ENCODE results near the gene NHS.

Gene NHS

DNA sequence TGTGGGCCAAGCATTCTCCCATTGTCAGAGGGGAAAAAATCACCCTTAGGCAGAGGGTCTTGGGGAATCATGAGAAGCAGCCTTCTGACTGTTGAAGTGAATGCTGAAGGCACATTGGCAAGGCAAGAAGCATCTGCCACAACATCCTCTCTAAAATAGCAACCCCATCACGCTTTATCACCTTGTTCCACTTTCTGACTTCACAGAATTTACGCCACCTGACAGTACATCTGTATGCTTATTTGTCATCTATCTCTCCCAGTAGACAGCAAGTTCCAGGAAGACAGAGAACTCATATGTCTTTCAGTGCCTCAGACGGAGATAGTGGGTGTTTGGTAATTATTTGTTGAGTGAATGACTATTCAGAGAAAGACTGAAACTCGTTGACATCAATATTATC is 293.9 kb downstream of the NHS start:
- Histone ChIP-seq H3K4me3 (ENCODE audit: low read depth, low read length) (no peak overlapping the region), H3K4me1 (no peaks in the 10 kb centered on the region), H3K27me3 (no peaks in the 10 kb centered on the region), H3K9me3 (no peaks in the 10 kb centered on the region), H3K36me3 (no peaks in the 10 kb centered on the region)
- TF ChIP-seq, protein P1, sequence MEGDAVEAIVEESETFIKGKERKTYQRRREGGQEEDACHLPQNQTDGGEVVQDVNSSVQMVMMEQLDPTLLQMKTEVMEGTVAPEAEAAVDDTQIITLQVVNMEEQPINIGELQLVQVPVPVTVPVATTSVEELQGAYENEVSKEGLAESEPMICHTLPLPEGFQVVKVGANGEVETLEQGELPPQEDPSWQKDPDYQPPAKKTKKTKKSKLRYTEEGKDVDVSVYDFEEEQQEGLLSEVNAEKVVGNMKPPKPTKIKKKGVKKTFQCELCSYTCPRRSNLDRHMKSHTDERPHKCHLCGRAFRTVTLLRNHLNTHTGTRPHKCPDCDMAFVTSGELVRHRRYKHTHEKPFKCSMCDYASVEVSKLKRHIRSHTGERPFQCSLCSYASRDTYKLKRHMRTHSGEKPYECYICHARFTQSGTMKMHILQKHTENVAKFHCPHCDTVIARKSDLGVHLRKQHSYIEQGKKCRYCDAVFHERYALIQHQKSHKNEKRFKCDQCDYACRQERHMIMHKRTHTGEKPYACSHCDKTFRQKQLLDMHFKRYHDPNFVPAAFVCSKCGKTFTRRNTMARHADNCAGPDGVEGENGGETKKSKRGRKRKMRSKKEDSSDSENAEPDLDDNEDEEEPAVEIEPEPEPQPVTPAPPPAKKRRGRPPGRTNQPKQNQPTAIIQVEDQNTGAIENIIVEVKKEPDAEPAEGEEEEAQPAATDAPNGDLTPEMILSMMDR (IDR thresholded peaks at IDR 0.05; ENCODE audit: low read depth, low read length) = no peak
- DNase-seq = no peak

DNA sequence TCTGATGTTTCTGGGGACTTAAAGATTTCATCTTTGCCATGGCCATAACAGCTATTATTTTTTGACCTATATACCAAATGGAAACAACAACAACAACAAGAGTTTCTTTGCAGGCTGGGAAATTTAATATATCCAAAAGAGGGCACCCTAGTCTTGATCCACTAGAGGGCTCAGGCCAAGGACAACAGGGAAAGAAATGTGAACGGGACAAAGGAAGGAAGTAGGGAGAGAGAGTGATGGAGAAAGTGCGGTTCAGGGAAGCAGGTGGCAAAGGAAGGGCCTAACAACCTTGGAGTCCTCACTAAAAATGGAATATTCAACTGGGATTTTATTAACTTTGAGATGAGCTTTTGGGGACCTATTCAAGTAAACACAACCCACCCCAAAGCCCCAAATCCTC is 294.5 kb downstream of the NHS start:
- Histone ChIP-seq H3K4me1 (no peaks in the 10 kb centered on the region), H3K36me3 (no peaks in the 10 kb centered on the region), H3K27me3 (no peaks in the 10 kb centered on the region), H3K9me3 (no peaks in the 10 kb centered on the region), H3K4me3 (ENCODE audit: low read depth, low read length) (no peak overlapping the region)
- TF ChIP-seq, protein P1 (IDR thresholded peaks at IDR 0.05; ENCODE audit: low read depth, low read length) = no peak
- DNase-seq = no peak

DNA sequence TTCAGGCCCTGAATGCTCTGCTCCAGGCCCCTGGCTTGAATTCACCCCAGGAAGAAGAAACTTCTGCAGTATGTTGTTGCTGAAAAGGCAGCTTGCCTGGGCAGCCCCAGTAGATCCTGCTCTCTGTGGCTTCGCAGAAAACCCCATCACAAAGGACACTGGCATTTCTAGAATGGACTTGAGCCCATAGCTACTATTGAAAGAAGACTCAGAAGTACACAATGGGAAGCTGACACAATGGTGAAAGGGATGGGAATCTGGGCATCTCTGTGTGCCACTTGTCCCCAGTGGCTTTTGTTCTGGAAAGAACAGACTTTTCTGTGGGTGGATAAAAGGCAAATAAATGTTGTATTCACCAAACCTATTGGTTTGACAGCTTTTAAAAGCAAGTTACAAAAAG is 294.9 kb downstream of the NHS start:
- H3K27me3 ChIP-seq = no peaks in the 10 kb centered on the region
- H3K4me3 ChIP-seq (ENCODE audit: low read depth, low read length) = no peak overlapping the region
- TF ChIP-seq, protein P1 (IDR thresholded peaks at IDR 0.05; ENCODE audit: low read depth, low read length) = no peak
- H3K36me3 ChIP-seq = no peaks in the 10 kb centered on the region
- no peak for DNase-seq
- no peaks in the 10 kb centered on the region for H3K4me1 ChIP-seq
- no peaks in the 10 kb centered on the region for H3K9me3 ChIP-seq

DNA sequence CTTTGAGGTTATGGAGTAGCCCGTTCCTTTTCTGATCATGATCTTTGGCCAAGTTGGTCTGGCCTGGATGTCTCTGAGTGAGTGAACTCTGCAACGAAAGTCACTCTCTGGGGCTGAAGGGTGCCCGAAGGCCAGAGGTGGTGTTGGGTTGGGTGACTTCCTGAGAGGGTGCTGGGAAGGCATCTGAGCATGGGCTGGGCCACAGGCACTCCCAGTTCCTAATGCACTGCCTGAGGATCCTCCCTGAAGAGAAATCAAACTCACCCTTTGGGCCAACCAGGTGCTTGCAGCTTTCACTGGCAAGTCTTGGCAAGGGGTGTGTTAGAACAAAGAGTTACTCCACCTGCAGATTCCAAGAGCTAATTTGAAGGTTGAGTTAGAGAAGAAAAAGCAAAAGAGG is 295.9 kb downstream of the NHS start:
- TF ChIP-seq, protein P1 (IDR thresholded peaks at IDR 0.05; ENCODE audit: low read depth, low read length) = no peak
- no peaks in the 10 kb centered on the region for H3K4me1 ChIP-seq
- no peak for DNase-seq
- H3K27me3 ChIP-seq = no peaks in the 10 kb centered on the region
- no peak overlapping the region for H3K4me3 ChIP-seq (ENCODE audit: low read depth, low read length)
- H3K36me3 ChIP-seq = no peaks in the 10 kb centered on the region
- no peaks in the 10 kb centered on the region for H3K9me3 ChIP-seq

DNA sequence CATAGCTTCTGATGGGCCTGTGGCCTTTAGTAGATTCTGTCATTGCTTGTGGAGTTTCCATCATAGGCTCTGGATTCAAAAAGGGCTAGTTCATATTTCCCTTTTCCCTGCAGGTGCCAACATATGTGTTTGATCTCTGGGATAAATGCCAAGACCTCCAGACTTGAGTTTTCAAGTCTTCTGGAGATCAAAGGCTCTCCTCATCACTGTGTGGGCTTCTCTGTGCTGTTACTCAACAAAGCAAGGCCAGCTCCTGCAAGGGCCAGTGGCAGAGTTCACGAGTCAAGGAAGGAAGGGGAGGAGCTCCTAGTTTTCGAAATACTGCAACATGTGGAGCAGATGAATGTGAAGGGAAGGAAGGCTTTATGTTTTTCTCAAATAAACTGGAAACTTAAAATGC is 299.6 kb downstream of the NHS start:
- Histone ChIP-seq H3K4me3 (ENCODE audit: low read depth, low read length) (no peak overlapping the region), H3K27me3 (no peaks in the 10 kb centered on the region), H3K36me3 (no peaks in the 10 kb centered on the region), H3K9me3 (no peaks in the 10 kb centered on the region), H3K4me1 (no peaks in the 10 kb centered on the region)
- TF ChIP-seq, protein P1 (IDR thresholded peaks at IDR 0.05; ENCODE audit: low read depth, low read length) = no peak
- no peak for DNase-seq

DNA sequence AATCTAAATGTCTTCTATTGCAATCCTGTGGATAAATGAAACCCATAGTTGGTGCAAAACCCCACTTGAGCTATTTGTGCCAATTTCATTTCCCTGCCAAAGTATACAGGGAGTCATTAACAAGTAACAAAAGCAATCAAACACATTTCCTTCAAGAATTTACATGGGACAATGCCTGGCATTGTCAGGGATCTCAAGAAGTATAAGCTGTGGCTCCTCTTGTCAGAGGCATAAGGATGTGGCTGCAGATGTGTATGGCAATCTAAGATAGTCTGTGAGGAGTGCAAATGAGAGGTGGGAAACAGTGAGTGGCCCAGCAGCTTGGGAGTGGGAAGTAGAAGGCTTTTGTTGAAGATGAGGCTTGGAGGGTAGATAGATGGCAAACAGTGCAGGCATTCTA is 304.3 kb downstream of the NHS start:
- no peaks in the 10 kb centered on the region for H3K9me3 ChIP-seq
- TF ChIP-seq, protein P1 (IDR thresholded peaks at IDR 0.05; ENCODE audit: low read depth, low read length) = no peak

More for the DNA sequence above, 304.3 kb downstream of the NHS start:
- Histone ChIP-seq H3K27me3 (no peaks in the 10 kb centered on the region), H3K4me1 (no peaks in the 10 kb centered on the region), H3K36me3 (no peaks in the 10 kb centered on the region), H3K4me3 (ENCODE audit: low read depth, low read length) (no peak overlapping the region)
- no peak for DNase-seq

Data from BE2C (cell line).